ENCODE measurements around the gene PNMA8B. TPM values are rescaled to one million over a fixed set of nuclear protein-coding genes. Genes with fewer than 3 reads are reported as not detected.

The PNMA8B gene
- polyA plus RNA-seq, 1 experiment, result 0.17 TPM

DNA sequence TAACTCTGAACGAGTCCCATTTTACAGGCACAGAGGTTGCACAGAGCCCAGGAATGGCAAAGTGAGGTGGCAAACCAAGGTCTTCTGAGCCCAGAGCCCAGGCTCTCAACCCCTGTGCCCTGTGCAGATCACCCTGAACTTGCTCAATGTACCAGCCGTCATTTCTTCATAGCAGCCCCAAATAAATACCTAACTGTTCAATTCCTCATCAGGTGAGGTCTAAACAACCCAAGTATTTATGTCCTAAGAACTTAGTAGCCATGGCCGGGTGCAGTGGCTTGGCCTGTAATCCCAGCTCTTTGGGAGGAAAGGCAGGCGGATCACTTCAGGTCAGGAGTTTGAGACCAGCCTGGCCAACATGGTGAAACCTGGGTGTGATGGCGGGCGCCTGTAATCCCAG lies 21.8 kb upstream of the PNMA8B start:
- ChIA-PET CTCF (interaction anchor here (2.2 to 7.4 kb wide), 6 partner anchors 12 to 122 kb away, joined by 12 to 82 read pairs (median 36); no protein-coding TSS in a partner anchor), POLR2A (no interaction called here)
- Histone ChIP-seq H3K27me3 (ENCODE audit: control insufficient read depth, insufficient read depth, low read length) (0 out of 2 replicates have a peak, but pooled peaks cover 2% of the 10 kb centered on the region), H3K4me3 (ENCODE audit: low read depth, low read length) (no peak overlapping the region), H3K36me3 (ENCODE audit: control insufficient read depth, insufficient read depth, low read length) (no peaks in the 10 kb centered on the region)
- TF ChIP-seq, protein P1, sequence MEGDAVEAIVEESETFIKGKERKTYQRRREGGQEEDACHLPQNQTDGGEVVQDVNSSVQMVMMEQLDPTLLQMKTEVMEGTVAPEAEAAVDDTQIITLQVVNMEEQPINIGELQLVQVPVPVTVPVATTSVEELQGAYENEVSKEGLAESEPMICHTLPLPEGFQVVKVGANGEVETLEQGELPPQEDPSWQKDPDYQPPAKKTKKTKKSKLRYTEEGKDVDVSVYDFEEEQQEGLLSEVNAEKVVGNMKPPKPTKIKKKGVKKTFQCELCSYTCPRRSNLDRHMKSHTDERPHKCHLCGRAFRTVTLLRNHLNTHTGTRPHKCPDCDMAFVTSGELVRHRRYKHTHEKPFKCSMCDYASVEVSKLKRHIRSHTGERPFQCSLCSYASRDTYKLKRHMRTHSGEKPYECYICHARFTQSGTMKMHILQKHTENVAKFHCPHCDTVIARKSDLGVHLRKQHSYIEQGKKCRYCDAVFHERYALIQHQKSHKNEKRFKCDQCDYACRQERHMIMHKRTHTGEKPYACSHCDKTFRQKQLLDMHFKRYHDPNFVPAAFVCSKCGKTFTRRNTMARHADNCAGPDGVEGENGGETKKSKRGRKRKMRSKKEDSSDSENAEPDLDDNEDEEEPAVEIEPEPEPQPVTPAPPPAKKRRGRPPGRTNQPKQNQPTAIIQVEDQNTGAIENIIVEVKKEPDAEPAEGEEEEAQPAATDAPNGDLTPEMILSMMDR (IDR thresholded peaks at IDR 0.05; ENCODE audit: insufficient read depth, low read depth, low read length), result no peak
- no peak for DNase-seq (ENCODE audit: low read depth)

DNA sequence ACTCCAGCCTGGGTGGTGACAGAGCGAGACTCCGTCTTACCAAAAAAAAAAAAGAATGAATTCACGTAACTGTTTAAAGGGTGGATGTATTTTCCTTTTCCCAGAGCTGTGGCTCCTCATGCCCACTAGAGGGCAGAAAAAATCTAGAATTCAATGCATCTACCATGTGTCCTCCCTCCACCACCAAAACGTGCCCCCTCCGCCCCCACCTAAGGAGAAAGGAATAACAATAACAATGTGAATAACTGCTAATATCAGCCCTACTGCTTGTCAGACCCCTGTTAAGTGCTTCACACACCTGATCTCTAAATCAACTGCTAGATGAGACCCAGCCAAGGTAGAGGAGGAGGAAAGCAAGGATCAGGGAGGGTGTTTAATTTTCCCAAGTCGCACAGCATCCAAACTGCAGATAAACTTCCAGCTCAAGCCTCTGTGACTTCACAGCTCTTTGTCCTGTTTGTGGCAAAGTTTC lies 20.2 kb upstream of the PNMA8B start:
- Histone ChIP-seq H3K36me3 (ENCODE audit: control insufficient read depth, insufficient read depth, low read length) (no peaks in the 10 kb centered on the region), H3K27me3 (ENCODE audit: control insufficient read depth, insufficient read depth, low read length) (peaks cover 3% of the 10 kb centered on the region; the same call in 1 of the 2 replicates), H3K4me3 (ENCODE audit: low read depth, low read length) (no peak overlapping the region)
- ChIA-PET CTCF (interaction anchor here (0.6 to 7.4 kb wide), 17 partner anchors 9 to 234 kb away, joined by 3 to 82 read pairs (median 12); partner anchors contain the start of gene DACT3), POLR2A (no interaction called here)
- TF ChIP-seq, protein P1 (IDR thresholded peaks at IDR 0.05; ENCODE audit: insufficient read depth, low read depth, low read length), result peak; percentile 81
- DNase-seq (ENCODE audit: low read depth), result no peak

DNA sequence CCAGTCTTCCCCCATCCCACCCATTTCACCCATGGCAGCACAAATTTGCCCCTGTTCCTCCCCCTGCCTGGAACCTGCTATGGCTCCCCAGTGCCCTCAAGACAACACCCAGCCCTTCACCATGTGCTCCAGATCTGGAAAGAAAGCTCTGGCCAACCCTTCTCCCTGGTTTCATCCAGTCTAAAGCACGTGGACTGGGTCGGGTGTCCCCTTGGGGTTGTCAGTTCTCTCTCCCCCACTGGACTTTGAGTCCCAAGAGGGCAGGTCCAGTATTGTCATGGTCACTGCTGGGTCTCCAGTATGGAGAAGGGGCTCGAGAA lies 19.6 kb upstream of the PNMA8B start:
- ChIA-PET POLR2A (no interaction called here), CTCF (interaction anchor here (0.9 to 7.4 kb wide), 13 partner anchors 10 to 233 kb away, joined by 3 to 82 read pairs (median 20); no protein-coding TSS in a partner anchor)
- no peak for DNase-seq (ENCODE audit: low read depth)
- TF ChIP-seq, protein P1 (IDR thresholded peaks at IDR 0.05; ENCODE audit: insufficient read depth, low read depth, low read length), result no peak
- Histone ChIP-seq H3K4me3 (ENCODE audit: low read depth, low read length) (no peak overlapping the region), H3K27me3 (ENCODE audit: control insufficient read depth, insufficient read depth, low read length) (peaks cover 3% of the 10 kb centered on the region; the same call in 1 of the 2 replicates), H3K36me3 (ENCODE audit: control insufficient read depth, insufficient read depth, low read length) (no peaks in the 10 kb centered on the region)

DNA sequence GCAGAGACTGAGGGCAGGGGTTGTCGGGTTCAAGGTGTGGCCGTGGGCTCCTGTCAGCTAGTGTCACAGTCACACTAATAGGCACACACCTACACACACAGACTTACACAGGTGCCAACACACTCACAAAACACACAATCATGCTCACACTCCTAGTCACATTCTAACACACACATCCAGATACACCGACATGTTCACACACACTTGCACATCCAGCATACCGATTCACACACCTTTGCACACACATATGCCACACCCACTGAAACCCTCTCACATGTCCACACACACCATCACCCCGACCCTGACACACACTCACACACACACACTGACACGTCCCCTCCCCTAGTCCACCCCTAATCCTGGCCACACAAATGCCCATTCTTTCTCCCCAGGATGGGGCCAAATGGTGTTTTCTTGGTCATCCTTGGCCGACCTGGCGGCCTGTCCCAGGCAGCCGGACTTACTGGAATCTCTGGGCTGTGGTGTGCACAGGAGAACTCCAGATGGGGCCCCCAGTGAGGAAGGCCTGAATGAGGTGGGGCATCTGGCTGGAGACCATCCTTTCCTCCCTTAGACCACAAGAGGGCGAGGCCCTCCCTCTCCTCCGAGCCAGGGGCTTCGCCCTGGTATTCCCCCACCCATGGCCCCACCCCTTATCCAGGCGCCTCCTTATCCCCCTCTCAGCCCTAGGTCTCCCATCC lies 19.1 kb upstream of the PNMA8B start:
- Histone ChIP-seq H3K36me3 (ENCODE audit: control insufficient read depth, insufficient read depth, low read length) (no peaks in the 10 kb centered on the region), H3K27me3 (ENCODE audit: control insufficient read depth, insufficient read depth, low read length) (peaks cover 3% of the 10 kb centered on the region; the same call in 1 of the 2 replicates), H3K4me3 (ENCODE audit: low read depth, low read length) (no peak overlapping the region)
- ChIA-PET POLR2A (no interaction called here), CTCF (interaction anchor here (0.8 to 7.4 kb wide), 16 partner anchors 8 to 233 kb away, joined by 3 to 82 read pairs (median 8); no protein-coding TSS in a partner anchor)
- no peak for DNase-seq (ENCODE audit: low read depth)
- TF ChIP-seq, protein P1 (IDR thresholded peaks at IDR 0.05; ENCODE audit: insufficient read depth, low read depth, low read length), result no peak

DNA sequence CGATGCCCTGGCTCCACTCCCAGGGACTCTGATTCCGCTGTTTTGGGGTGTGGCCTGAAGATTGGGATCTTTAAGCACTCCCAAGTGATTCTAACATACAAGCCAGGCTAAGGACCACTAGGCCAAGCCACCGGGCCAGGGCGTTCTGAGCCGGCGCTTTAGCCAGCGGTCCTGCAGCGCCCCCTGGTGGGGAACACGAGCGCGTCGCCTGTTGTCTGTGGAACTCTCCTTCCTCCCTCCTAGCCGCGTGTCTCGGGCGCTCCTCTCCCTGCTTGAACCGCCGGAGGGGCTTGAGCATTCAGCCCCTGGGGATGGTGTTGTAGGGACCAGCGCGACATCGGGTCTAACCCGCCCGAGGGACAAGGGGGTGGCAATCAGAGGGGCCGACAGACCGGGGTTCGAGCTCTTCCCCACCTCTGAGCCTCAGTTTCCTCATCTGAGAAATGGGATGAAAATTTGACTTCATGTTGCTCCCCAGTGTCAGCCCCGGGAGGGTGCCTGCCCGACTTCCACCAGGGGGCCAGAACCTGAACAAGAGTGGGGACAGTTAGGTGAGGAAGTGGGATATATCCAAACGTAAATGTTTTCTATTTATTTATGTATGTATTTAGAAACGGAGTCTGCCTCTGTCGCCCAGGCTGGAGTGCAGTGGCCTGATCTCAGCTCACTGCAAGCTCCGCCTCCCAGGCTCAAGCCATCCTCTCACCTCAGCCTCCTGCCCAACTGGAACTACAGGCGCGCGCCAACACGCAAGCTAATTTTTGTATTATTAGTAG lies 18.0 kb upstream of the PNMA8B start:
- POLR2A ChIA-PET, result no interaction called here
- DNase-seq (ENCODE audit: low read depth), result no peak
- TF ChIP-seq, protein P1 (IDR thresholded peaks at IDR 0.05; ENCODE audit: insufficient read depth, low read depth, low read length), result peak; percentile 95
- Histone ChIP-seq H3K36me3 (ENCODE audit: control insufficient read depth, insufficient read depth, low read length) (no peaks in the 10 kb centered on the region), H3K27me3 (ENCODE audit: control insufficient read depth, insufficient read depth, low read length) (peaks cover 3% of the 10 kb centered on the region; the same call in 1 of the 2 replicates), H3K4me3 (ENCODE audit: low read depth, low read length) (no peak overlapping the region)
- CTCF ChIA-PET, result interaction anchor here (0.8 to 7.4 kb wide), 19 partner anchors 8 to 232 kb away, joined by 3 to 82 read pairs (median 7); no protein-coding TSS in a partner anchor
